SW480 (cell line): Measurements from ENCODE around the gene DNM1.
"Not testable (repeated sequence)": the region's sequence is repeated elsewhere in the genome, so short reads cannot be mapped to it uniquely, and the experiment has no call there.

ENCODE experiments used
- DNase-seq: peaks from one replicate; pipeline ENCODE4 v3.0.0-alpha.2; 2016; ENCODE audit warnings: low spot score

DNM1 gene

DNA sequence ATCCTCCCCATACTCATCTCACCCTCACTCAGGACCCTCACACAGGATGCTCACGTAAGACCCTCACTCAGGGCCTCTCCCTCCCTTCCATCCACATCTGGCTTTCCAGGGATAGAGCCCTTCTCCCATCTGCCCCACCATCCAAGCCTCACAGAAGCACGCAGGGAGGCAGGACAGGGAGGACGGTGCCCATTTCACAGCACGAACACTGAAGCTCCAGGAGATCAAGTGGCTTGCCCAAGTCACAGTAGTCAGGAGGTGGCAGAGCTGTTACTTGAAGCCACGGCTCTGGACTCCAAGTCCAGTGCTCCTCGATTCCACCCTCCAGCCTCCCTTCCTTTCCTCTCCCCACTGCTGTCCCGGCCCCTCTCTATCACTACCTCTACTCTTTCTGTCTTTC is 21.7 kb downstream of the DNM1 start:
- no peak for DNase-seq

DNA sequence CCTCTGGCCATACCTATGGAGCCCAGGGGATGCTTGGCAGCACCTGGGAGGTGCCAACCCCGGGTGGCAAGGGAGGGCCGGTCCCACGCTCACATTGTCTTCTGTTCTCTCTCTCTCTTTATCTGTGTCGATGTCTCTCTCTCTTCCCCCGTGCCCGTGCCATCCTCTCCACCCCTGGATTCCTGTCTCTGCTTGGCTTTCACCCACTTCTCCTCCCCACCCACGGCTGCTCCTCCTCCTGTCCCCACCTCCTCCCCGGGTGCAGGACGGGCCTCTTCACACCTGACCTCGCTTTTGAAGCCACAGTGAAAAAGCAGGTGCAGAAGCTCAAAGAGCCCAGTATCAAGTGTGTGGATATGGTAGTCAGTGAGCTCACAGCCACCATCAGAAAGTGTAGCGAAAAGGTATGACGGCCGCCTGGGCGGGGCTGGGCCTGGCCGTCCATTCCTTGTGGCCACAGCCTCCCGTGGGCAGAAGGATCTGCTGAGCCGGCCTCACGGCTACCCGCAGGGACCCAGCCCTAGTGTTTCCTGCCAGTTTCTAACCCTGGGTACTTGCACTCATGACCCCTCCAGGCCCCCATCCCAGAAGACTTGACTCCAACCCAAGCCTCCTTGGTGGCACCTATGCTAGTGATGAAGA is 22.7 kb downstream of the DNM1 start:
- peak; percentile 49 for DNase-seq

- no peak for DNase-seq
These were observed 23.2 kb downstream of the DNM1 start for GRCh38 chr9:128226412-128226801.

- not testable (repeated sequence) for DNase-seq
These were observed 27.7 kb downstream of the DNM1 start for GRCh38 chr9:128230897-128231296.

GRCh38 chr9:128231638-128232527 is 28.7 kb downstream of the DNM1 start:
- no peak for DNase-seq

GRCh38 chr9:128232528-128233428 is 29.6 kb downstream of the DNM1 start:
- no peak for DNase-seq

GRCh38 chr9:128233817-128234406 is 30.7 kb downstream of the DNM1 start:
- no peak for DNase-seq

GRCh38 chr9:128242124-128242523 is 38.9 kb downstream of the DNM1 start:
- no peak for DNase-seq

DNA sequence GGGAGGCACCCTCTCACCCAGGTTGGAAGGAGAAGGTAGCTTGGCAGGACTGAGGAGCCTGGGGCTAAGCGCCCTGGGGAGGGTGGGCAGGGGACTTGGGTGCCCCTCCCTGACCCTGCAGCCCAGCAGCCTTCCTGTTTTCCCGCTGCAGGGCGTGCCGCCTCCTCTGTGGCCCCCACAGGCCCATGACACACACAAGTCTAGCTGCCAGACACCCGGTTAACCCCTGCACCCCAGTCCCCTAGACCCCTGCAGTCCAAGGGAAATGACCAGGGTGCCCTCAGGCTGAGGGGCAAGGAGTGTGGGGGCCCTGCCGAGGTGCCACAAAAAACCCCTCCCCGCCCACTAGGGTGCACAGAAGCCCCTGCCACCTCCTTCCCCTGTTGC is 39.6 kb downstream of the DNM1 start:
- no peak for DNase-seq

DNA sequence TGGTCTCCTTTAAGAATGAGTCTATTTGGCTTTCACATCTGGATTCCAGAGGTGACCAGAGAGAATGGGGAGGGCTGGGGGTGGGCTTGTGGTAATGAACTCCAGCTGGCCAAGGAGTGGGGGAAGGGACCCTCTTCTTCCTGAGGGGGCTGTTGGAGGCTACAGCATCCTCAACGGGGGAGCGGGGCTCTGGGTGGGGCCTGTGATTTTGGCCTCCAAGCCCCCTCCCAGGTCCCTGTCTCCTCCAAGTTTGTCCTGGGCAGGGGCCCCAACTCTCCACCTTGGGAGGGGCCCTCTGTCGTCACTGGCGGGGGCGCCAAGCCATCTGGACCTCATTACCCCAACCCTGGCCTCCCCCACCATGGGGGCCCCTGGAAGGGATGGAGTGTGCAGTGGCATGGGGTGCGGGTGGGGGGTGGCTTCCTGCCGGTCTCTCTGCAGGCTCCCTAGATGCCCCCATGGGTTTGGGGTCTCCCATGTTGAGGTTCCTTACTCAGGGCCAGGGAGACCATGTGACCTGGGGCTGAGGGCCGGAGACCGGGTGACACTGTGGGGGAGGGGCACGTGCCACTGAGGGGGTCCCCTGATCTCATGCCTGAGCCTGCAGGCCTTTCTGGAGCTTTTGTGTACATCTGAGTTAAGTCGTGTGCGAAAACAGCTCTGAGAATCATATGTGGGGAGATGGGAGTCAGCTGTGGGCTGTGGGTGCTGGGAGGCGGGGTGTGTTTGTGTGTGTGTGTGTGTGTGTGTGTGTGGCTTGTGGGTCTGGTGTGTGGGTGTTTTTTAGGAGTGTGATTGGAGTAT is 40.2 kb downstream of the DNM1 start:
- no peak for DNase-seq

- DNase-seq = no peak
These were observed 41.1 kb downstream of the DNM1 start for GRCh38 chr9:128244091-128244836.

DNA sequence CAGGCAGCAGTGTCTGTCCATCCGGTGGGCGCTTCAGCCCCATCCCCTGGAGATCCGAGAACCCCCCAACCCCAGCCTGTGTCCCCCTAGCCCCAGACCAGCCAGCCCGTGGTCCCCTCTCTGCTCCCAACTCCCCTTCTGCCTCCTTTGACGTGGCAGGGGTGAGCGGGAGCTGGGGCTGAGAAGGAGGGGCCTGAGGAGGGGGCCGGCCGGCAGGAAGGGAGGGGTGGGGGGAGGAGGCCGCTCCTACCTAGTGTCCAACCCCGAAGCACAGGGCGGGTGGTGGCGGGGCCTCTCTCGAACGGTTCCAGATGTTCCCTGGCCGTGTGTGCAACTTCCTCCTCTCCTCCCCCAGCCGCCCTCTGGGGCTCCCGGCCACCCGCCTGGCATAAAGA is 41.7 kb downstream of the DNM1 start:
- DNase-seq = no peak

- no peak for DNase-seq
These were observed 42.4 kb downstream of the DNM1 start for GRCh38 chr9:128245421-128246151.

DNA sequence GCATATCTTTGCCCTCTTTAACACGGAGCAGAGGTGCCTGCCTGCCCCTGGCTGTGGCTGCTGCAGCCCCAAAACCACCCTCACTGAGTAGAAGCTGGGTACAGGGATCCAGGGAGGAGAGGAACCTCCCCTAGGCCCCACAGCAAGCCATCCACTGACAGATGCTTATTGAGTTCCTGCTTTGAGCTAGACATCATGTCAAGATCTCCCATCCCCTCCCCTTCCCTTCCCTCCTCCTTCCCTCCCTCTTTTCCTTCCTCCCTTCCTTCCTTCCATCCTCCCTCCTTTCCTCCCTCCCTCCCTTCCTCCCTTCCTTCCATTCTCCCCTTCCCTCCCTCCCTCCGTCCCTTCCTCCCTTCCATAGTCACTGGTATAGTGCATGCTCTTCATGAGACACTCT is 43.3 kb downstream of the DNM1 start:
- DNase-seq = no peak

GRCh38 chr9:128247226-128247803 is 44.1 kb downstream of the DNM1 start:
- no peak for DNase-seq

DNA sequence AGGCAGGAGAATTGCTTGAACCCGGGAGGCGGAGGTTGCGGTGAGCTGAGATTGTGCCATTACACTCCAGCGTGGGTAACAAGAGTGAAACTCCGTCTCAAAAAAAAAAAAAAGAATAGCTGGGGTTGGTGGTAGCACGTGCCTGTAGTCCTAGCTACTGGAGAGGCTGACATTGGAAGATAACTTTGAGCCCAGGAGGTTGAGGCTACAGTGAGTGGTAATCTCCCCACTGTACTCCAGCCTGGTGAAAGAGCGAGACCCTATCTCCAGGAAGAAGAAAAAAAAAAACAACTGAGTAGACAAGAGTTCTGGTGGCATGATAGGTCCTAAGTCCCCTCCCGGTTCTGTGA is 46.4 kb downstream of the DNM1 start:
- no peak for DNase-seq

DNA sequence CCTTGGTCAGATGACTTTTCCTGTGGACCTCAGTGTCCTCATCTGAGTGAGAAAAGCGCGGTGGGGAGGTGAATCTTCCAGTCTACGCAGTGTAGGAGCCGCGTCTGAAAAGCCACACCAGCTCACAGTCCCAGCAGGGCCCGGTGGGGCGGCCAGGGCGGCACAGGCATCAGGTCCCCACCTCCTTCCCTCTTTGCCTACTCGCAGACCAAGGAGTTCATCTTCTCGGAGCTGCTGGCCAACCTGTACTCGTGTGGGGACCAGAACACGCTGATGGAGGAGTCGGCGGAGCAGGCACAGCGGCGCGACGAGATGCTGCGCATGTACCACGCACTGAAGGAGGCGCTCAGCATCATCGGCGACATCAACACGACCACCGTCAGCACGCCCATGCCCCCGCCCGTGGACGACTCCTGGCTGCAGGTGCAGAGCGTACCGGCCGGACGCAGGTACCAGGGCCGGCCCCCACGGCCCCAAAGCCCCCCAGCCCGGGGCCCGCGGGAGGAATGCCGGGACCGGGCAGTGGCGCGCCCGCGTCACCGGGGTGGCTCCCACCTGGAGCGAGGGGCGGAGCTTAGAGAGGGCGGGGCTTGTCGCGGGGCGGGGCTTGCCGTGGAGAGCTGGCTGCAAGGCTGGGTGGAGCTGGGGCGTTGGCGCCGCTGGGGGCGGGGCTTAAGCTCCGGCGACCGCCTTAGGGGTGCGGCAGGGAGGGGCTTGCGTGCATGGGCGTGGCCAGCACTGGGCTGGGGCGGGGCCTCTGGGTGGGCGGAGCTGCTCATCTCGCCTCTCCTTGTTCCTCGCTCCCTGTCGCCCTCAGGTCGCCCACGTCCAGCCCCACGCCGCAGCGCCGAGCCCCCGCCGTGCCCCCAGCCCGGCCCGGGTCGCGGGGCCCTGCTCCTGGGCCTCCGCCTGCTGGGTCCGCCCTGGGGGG is 47.0 kb downstream of the DNM1 start:
- peak; percentile 78 for DNase-seq
